Stimulated activated CD4-positive, alpha-beta T cell treated with anti-CD3 and anti-CD28 coated beads, Interleukin-2, amount 100 ng/mL, for 24 hours (primary cell): Measurements from ENCODE around the gene ZBP1.
"Not testable (repeated sequence)": the region's sequence is repeated elsewhere in the genome, so short reads cannot be mapped to it uniquely, and the experiment has no call there.

Experiments used
- DNase-seq, 2 donors: peaks; one replicate each; pipeline ENCODE4 v3.0.0-alpha.2; 2020

Gene ZBP1

GRCh38 chr20:57638173-57638894, 18.1 kb upstream of the ZBP1 start:
- DNase-seq: no peak

GRCh38 chr20:57633945-57634491, 13.8 kb upstream of the ZBP1 start:
- DNase-seq: no peak

DNA sequence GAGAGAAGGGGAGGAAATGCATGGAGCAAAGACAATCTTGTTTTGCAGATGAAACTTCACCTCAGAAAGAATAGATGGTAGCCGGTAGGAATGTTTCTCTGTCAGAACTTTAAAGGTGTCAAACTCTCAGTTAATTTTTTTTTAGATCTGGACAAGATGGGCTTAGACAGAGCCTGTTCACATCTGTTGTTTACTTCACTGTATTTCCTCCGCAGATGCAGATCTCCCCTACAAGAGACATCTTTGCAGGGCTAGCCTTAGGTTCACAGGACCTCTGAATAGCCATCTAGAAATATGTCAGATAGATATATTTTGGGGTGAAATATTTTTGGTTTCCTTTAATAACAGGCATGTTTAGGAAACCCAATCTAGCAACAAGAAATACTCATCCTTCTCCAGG, 12.1 kb upstream of the ZBP1 start:
- no peak for DNase-seq

DNA sequence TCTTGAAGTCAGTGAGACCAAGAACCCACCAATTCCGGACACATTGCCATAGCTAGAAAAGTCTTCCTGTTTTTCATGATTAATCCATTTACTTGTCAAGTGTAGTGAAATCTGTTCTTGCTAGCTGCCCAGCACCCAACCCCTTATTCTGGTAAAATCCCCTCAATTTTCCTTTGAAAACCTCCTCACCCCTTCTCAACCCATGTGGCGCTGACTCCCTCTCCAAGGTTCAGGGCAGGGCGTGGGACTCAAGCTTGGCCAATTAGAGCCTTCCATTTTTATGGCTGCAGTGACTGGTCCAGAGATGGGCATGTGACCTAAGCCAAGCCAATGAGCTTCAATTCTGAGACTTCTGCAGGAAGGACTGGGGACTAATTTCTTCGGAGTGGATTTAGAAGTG, 9.8 kb upstream of the ZBP1 start:
- DNase-seq: peak; percentile 41 to 47

GRCh38 chr20:57629491-57629901, 9.3 kb upstream of the ZBP1 start:
- DNase-seq: peak in 1 of 2 donors; percentile 30

DNA sequence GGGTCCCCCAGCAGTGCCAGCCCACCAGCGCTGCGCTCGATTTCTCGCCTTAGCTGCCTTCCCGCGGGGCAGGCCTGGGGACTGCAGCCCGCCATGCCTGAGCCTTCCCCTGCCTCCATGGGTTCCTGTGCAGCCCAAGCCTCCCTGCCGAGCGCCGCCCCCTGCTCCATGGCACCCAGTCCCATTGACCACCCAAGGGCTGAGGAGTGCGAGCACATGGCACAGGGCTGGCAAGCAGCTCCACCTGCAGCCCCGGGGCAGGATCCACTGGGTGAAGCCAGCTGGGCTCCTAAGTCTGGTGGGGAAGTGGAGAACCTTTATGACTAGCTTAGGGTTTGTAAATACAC, 8.7 kb upstream of the ZBP1 start:
- not testable (repeated sequence) for DNase-seq

GRCh38 chr20:57628047-57628961, 8.1 kb upstream of the ZBP1 start:
- peak; percentile 41 to 56 for DNase-seq

GRCh38 chr20:57627339-57627738, 7.1 kb upstream of the ZBP1 start:
- DNase-seq: no peak

DNA sequence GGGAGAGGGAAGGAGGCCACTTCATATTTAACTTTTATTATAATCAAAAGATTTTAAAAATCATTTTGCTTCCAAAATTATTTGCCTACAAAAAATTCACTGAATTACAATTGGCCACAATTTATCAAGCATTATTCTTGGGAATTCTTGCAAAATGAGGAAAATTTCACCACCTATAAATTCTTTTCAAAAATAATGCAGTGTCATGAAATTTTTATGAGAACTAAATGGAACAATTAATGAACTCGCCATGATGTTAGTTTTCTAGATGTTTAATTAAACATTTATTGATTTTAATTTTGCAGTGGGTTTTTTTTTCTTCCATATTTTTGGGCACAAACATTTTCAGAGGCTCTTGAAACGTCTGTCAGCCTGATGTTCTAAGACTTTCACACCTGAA, 5.8 kb upstream of the ZBP1 start:
- DNase-seq: no peak

GRCh38 chr20:57625181-57625958, 5.1 kb upstream of the ZBP1 start:
- DNase-seq: no peak

DNA sequence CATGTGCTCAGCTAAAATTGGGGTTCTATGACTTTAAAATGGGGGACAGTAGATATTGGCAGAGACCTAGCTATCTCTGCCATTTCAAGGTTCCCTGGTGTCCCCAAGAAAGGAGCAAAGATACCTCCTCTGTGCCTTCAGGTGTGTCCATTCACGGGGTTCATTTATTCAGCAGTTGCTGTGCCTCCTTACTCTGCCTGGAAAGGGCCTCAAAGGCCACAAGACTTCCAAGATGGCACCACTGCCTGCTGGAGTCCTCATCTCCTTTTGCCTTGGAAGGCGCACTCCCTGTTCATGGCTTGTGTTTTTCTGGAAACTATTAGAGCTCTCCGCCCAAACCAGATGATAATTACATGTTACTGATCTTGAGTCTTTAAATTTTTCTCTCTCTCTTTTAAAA, 3.9 kb upstream of the ZBP1 start:
- no peak for DNase-seq

GRCh38 chr20:57622579-57623381, 2.6 kb upstream of the ZBP1 start:
- DNase-seq: peak; percentile 73 to 77

DNA sequence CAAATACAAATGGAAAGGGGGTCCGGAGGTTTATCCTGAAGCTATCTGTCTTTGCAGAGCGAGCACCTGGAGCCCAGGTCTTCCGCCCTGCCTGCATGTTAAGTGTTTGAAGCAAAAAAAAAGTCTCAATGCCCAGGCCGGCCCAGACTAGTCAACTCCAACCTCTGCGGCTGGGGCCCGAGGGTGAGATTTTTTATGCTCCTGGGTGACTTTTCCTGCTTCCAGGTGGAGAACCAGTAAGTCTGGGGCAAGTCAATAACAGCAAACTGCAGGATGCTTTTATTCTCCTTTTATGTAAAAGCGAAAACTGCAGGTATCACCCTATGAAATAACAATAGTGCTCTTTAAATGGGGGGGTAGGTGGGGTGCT, 2.0 kb upstream of the ZBP1 start:
- DNase-seq: no peak

DNA sequence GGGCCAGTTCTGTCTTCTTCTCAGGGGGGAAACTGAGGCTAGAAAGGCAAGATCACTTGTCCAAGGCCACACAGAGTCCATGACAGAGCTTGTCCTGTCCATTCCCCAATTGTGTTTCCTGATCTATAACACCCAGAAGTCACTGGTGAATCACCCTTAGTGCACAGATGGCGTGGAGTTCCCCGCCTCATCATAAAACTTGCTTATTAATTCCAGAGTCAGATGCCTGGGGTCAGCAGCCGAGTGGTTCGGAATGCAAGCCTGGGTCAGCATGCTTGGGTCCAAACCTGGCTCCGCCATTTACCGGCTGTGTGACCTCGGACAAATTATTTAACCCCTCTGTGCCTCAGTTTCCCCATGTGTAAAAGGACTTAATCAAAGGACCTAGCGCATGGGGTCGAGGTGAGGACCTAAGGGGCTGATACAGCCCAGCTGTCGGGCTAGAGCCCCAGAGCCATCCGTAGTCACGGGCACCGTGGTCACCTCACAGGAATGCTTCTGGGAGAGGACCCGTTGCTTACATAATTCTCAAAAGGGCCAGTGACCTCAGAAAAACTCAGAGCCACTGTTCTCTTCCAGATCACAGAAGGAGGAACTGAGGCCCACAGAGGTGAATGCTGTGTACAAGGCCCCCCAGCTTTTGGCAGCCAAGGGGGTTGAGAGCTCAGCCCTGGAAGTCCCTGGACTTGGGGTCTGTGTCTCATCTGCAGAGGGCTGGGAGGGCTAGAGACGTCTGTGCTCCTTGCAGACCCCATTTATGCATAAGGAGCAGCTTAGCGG, 1.4 kb upstream of the ZBP1 start:
- no peak for DNase-seq

DNA sequence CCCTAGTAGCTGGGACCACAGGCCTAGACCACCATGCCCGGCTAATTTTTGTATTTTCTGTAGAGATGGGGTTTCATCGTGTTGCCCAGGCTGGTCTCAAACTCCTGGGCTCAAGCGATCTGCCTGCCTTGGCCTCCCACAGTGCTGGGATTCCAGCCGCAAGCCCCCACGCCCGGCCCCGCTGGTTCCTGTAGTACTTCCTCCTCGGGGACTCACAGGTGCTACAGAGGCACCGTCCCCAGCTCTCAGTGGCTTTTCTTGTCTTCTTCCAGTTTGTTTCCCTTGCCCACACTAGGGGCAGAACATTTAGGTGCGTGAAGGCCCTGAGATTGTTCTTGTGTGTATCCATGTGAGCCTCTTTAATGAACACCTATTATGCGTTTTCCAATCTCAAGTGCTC, 773 bp upstream of the ZBP1 start:
- no peak for DNase-seq

DNA sequence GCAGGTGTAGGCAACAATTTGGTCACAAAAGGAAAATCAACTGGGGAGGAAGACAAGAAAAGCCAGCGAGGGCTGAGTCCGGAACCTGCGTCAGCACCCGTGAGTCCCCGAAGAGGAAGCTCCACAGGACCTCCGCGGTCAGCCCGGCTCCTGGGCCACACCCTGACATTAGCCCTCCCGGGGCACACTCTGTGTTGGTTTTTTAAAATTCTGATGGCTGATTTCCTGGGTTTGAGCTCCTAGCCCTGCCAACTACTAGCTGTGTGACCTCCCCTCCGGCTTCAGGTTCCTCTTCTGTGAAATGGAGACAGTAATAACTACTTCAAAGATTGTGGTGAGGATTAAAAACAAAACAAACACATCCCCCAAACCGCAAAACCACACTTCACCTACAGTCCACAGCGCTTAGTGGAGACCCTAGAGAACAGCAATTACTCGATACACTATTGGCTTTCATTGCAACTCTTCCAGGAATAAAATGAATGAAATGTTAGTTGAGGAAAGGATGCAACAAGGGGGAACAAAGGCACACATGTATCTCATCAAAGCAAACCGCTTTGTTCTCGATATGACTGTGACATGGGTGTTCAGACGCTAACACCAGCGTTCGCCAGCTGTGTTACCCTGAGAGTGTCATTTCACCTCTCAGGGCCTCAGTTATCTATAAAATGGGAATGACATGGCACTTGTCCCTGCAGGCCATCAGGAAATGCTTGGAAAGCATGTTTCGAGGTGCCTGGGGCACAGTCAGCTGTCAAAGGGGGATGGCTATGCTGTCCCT, 985 bp downstream of the ZBP1 start:
- peak; percentile 58 to 62 for DNase-seq

DNA sequence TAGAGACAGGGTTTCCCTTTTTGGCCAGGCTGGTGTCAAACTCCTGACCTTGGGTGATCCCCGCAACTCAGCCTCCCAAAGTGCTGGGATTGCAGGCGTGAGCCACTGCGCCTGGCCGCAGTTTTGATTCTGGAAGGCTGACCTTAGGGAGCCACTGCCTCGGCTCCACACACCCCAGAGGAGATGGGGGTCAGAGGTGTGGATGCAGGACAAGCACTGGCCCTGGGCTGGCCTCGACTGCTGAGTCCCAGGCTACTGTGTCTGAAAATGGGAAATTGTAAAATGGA, 1.5 kb downstream of the ZBP1 start:
- DNase-seq: no peak

- peak; percentile 33 to 40 for DNase-seq
Measured at GRCh38 chr20:57618091-57618763, 2.0 kb downstream of the ZBP1 start.

- DNase-seq: no peak
Measured at GRCh38 chr20:57617079-57617795, 3.0 kb downstream of the ZBP1 start.
